ENCODE results near the gene NDUFV2. TPM values are rescaled to one million over a fixed set of nuclear protein-coding genes. Genes with fewer than 3 reads are reported as not detected.

The NDUFV2 gene
- total RNA-seq = 100 to 1,000 TPM; 311 to 402 TPM

- H3K27ac Mint-ChIP-seq = peak within 1 kb of the TSS; percentile 95 to 99
- peaks cover 49 to 58% of the 10 kb centered on the region in 2 donors for H3K36me3 Mint-ChIP-seq
- DNase-seq (ENCODE audit: low spot score in 2 of 2) = peak; percentile 94 to 99
- no peaks in the 10 kb centered on the region for H3K9me3 Mint-ChIP-seq
- peak; percentile 94 to 95 for ATAC-seq
Observed at GRCh38 chr18:9102508-9103375, at the start of gene NDUFV2. NDUFV2 (plus strand) TSS chr18:9102699; CDS start chr18:9102744, 45 bp downstream.

- ATAC-seq (no peak), DNase-seq (ENCODE audit: low spot score in 2 of 2) (no peak)
- H3K27ac Mint-ChIP-seq = no peak overlapping the region
- H3K9me3 Mint-ChIP-seq = peaks cover 11 to 16% of the 10 kb centered on the region in 2 donors
- peaks cover 3 to 14% of the 10 kb centered on the region in 2 donors for H3K36me3 Mint-ChIP-seq
Observed at GRCh38 chr18:9053814-9054213, 48.7 kb upstream of the NDUFV2 start.

- Mint-ChIP-seq H3K9me3 (peaks cover 8 to 10% of the 10 kb centered on the region in 2 donors), H3K27ac (no peak overlapping the region), H3K36me3 (peaks cover 0 to 12% of the 10 kb centered on the region in 2 donors)
- DNase-seq (ENCODE audit: low spot score in 2 of 2) (no peak), ATAC-seq (peak; percentile 34 to 41)
Observed at GRCh38 chr18:9055185-9055584, 47.3 kb upstream of the NDUFV2 start.

- DNase-seq (ENCODE audit: low spot score in 2 of 2) = no peak
- ATAC-seq = no peak
- Mint-ChIP-seq H3K27ac (no peak overlapping the region), H3K9me3 (peaks cover 5 to 7% of the 10 kb centered on the region in 2 donors), H3K36me3 (peaks cover 0 to 8% of the 10 kb centered on the region in 2 donors)
Observed at GRCh38 chr18:9055626-9056025, 46.9 kb upstream of the NDUFV2 start.

GRCh38 chr18:9057646-9058045, 44.9 kb upstream of the NDUFV2 start:
- Mint-ChIP-seq H3K27ac (no peak overlapping the region), H3K9me3 (peaks cover 0 to under 1% of the 10 kb centered on the region in 2 donors), H3K36me3 (no peaks in the 10 kb centered on the region)
- no peak for DNase-seq (ENCODE audit: low spot score in 2 of 2)
- ATAC-seq = no peak

- no peak for ATAC-seq
- DNase-seq (ENCODE audit: low spot score in 2 of 2) = no peak
- Mint-ChIP-seq H3K36me3 (no peaks in the 10 kb centered on the region), H3K27ac (no peak overlapping the region), H3K9me3 (no peaks in the 10 kb centered on the region)
Observed at GRCh38 chr18:9058406-9058805, 44.1 kb upstream of the NDUFV2 start.

- ATAC-seq (no peak), DNase-seq (ENCODE audit: low spot score in 2 of 2) (no peak)
- no peaks in the 10 kb centered on the region for H3K36me3 Mint-ChIP-seq
- no peak overlapping the region for H3K27ac Mint-ChIP-seq
- no peaks in the 10 kb centered on the region for H3K9me3 Mint-ChIP-seq
Observed at GRCh38 chr18:9062418-9062751, 40.1 kb upstream of the NDUFV2 start.

- Mint-ChIP-seq H3K27ac (no peak overlapping the region), H3K9me3 (no peaks in the 10 kb centered on the region), H3K36me3 (no peaks in the 10 kb centered on the region)
- ATAC-seq (no peak), DNase-seq (ENCODE audit: low spot score in 2 of 2) (no peak)
Observed at GRCh38 chr18:9065864-9066263, 36.6 kb upstream of the NDUFV2 start.

- peak in 1 of 2 donors; percentile 56 for ATAC-seq
- Mint-ChIP-seq H3K27ac (no peak overlapping the region), H3K9me3 (no peaks in the 10 kb centered on the region), H3K36me3 (no peaks in the 10 kb centered on the region)
- no peak for DNase-seq (ENCODE audit: low spot score in 2 of 2)
Observed at GRCh38 chr18:9066358-9066757, 36.1 kb upstream of the NDUFV2 start.

- Mint-ChIP-seq H3K9me3 (no peaks in the 10 kb centered on the region), H3K36me3 (no peaks in the 10 kb centered on the region), H3K27ac (no peak overlapping the region)
- DNase-seq (ENCODE audit: low spot score in 2 of 2) (no peak), ATAC-seq (peak; percentile 55 to 82)
Observed at GRCh38 chr18:9066817-9067306, 35.6 kb upstream of the NDUFV2 start.

GRCh38 chr18:9067823-9068222, 34.7 kb upstream of the NDUFV2 start:
- ATAC-seq (no peak), DNase-seq (ENCODE audit: low spot score in 2 of 2) (no peak)
- Mint-ChIP-seq H3K27ac (no peak overlapping the region), H3K36me3 (no peaks in the 10 kb centered on the region), H3K9me3 (no peaks in the 10 kb centered on the region)

- H3K9me3 Mint-ChIP-seq = no peaks in the 10 kb centered on the region
- no peak overlapping the region for H3K27ac Mint-ChIP-seq
- peak in 1 of 2 donors; percentile 34 for ATAC-seq
- H3K36me3 Mint-ChIP-seq = no peaks in the 10 kb centered on the region
- DNase-seq (ENCODE audit: low spot score in 2 of 2) = no peak
Observed at GRCh38 chr18:9068346-9068745, 34.2 kb upstream of the NDUFV2 start.

- no peaks in the 10 kb centered on the region for H3K9me3 Mint-ChIP-seq
- peak overlapping the region in 1 of 2 donors; percentile 44 for H3K27ac Mint-ChIP-seq
- DNase-seq (ENCODE audit: low spot score in 2 of 2) (no peak), ATAC-seq (no peak)
- no peaks in the 10 kb centered on the region for H3K36me3 Mint-ChIP-seq
Observed at GRCh38 chr18:9069601-9070000, 32.9 kb upstream of the NDUFV2 start.

GRCh38 chr18:9070212-9070611, 32.3 kb upstream of the NDUFV2 start:
- no peak for DNase-seq (ENCODE audit: low spot score in 2 of 2)
- Mint-ChIP-seq H3K36me3 (no peaks in the 10 kb centered on the region), H3K27ac (no peak overlapping the region), H3K9me3 (no peaks in the 10 kb centered on the region)
- ATAC-seq = no peak

GRCh38 chr18:9079818-9080528, 22.5 kb upstream of the NDUFV2 start:
- H3K27ac Mint-ChIP-seq = no peak overlapping the region
- ATAC-seq (no peak), DNase-seq (ENCODE audit: low spot score in 2 of 2) (no peak)
- no peaks in the 10 kb centered on the region for H3K9me3 Mint-ChIP-seq
- no peaks in the 10 kb centered on the region for H3K36me3 Mint-ChIP-seq

GRCh38 chr18:9081940-9082339, 20.6 kb upstream of the NDUFV2 start:
- ATAC-seq = no peak
- H3K9me3 Mint-ChIP-seq = peaks cover 0 to under 1% of the 10 kb centered on the region in 2 donors
- DNase-seq (ENCODE audit: low spot score in 2 of 2) = no peak

More at GRCh38 chr18:9081940-9082339, 20.6 kb upstream of the NDUFV2 start:
- Mint-ChIP-seq H3K36me3 (peaks cover 0 to 13% of the 10 kb centered on the region in 2 donors), H3K27ac (peak overlapping the region in 1 of 2 donors; percentile 96)

Measured in activated naive CD4-positive, alpha-beta T cell treated with anti-CD3 and anti-CD28 coated beads, Interleukin-2, amount 50 U/mL, for 72 hours (primary cell).